ENCODE measurements around the gene RPL21.

- TF ChIP-seq CTCF (IDR thresholded peaks at IDR 0.05) (no peak), POLR2A (IDR thresholded peaks at IDR 0.05) (no peak)
These were observed 31.7 kb upstream of the RPL21 start for GRCh38 chr13:27219611-27220010.
